Suprapubic skin (tissue), 4 donors: ENCODE data around the gene TBC1D22A.

ENCODE experiments used
- CTCF ChIP-seq, 2 donors: fragments of 200-600 bp in 1 of 2; fragments of 450-650 bp in 1 of 2; sonication (generic) in 1 of 2; IDR thresholded peaks; one replicate each; pipeline ENCODE4 v1.5.1; 2016 to 2019; ENCODE audit warnings: antibody characterized with exemption in 2 of 2, mild to moderate bottlenecking in 1 of 2, moderate library complexity in 1 of 2
- EP300 ChIP-seq: sonication (generic); formaldehyde crosslinking; IDR thresholded peaks from one replicate; pipeline ENCODE4 v1.6.1; 2017; ENCODE audit warnings: antibody characterized with exemption
- POLR2A ChIP-seq, 2 donors: fragments of 450-650 bp; IDR thresholded peaks; one replicate each; pipeline ENCODE4 v1.6.1; 2017; ENCODE audit warnings: antibody characterized with exemption in 2 of 2, mild to moderate bottlenecking in 2 of 2, moderate library complexity in 2 of 2
- POLR2AphosphoS5 ChIP-seq, 3 donors: sonication (generic); formaldehyde crosslinking; IDR thresholded peaks; one replicate each; pipeline ENCODE4 v1.6.1; 2017; ENCODE audit warnings: antibody characterized with exemption in 3 of 3

GRCh38 chr22:46842606-46843005, 80.2 kb downstream of the TBC1D22A start:
- TF ChIP-seq EP300 = no peak
- no peak for TF ChIP-seq POLR2AphosphoS5 (IDR thresholded peaks at IDR 0.05)
- no peak for TF ChIP-seq CTCF (IDR thresholded peaks at IDR 0.05)
- TF ChIP-seq POLR2A (IDR thresholded peaks at IDR 0.05) = no peak
